HT1080 (cell line): ENCODE results near the gene CNTNAP4. TPM values are rescaled to one million over a fixed set of nuclear protein-coding genes. Genes with fewer than 3 reads are reported as not detected.
A peak's percentile ranks its signal among the peaks of the same experiment; 100 is the strongest.

ENCODE experiments used
- DNase-seq: peaks from one replicate; pipeline ENCODE4 v3.0.0-alpha.2; 2015; ENCODE audit warnings: low read depth
- total RNA-seq: library from RNA; depleted of rRNA; stranded (reverse); fragments of >200 nt; shearing (Covaris generic); gene quantifications from 2 replicates; pipeline ENCODE4 v1.2.3, GENCODE V29; 2014

Gene CNTNAP4
- total RNA-seq, 1 experiment from 2014 or later, result 0.05 TPM

- DNase-seq, result no peak
Observed at GRCh38 chr16:76303637-76304314, 26.6 kb downstream of the CNTNAP4 start.

- no peak for DNase-seq
Observed at GRCh38 chr16:76309639-76310335, 32.6 kb downstream of the CNTNAP4 start.

GRCh38 chr16:76311260-76311659 is 34.1 kb downstream of the CNTNAP4 start:
- DNase-seq, result no peak

- DNase-seq, result no peak
Observed at GRCh38 chr16:76318565-76318964, 41.4 kb downstream of the CNTNAP4 start.

GRCh38 chr16:76329106-76329505 is 51.9 kb downstream of the CNTNAP4 start:
- no peak for DNase-seq

GRCh38 chr16:76335180-76335974 is 58.2 kb downstream of the CNTNAP4 start:
- DNase-seq, result peak; percentile 51

- DNase-seq, result no peak
Observed at GRCh38 chr16:76336112-76336511, 58.9 kb downstream of the CNTNAP4 start.

GRCh38 chr16:76338472-76338871 is 61.3 kb downstream of the CNTNAP4 start:
- DNase-seq, result no peak

- DNase-seq, result no peak
Observed at GRCh38 chr16:76343769-76344168, 66.6 kb downstream of the CNTNAP4 start.

GRCh38 chr16:76345163-76345661 is 68.0 kb downstream of the CNTNAP4 start:
- peak; percentile 8 for DNase-seq

- DNase-seq, result no peak
Observed at GRCh38 chr16:76346210-76346609, 69.0 kb downstream of the CNTNAP4 start.

- DNase-seq, result no peak
Observed at GRCh38 chr16:76351441-76351840, 74.2 kb downstream of the CNTNAP4 start.

- DNase-seq, result no peak
Observed at GRCh38 chr16:76360404-76360803, 83.2 kb downstream of the CNTNAP4 start.

- DNase-seq, result no peak
Observed at GRCh38 chr16:76370344-76370743, 93.1 kb downstream of the CNTNAP4 start.

GRCh38 chr16:76371441-76371840 is 94.2 kb downstream of the CNTNAP4 start:
- no peak for DNase-seq

- DNase-seq, result no peak
Observed at GRCh38 chr16:76373998-76374397, 96.8 kb downstream of the CNTNAP4 start.

GRCh38 chr16:76376988-76377387 is 99.8 kb downstream of the CNTNAP4 start:
- DNase-seq, result no peak

GRCh38 chr16:76378020-76378419 is 100.8 kb downstream of the CNTNAP4 start:
- no peak for DNase-seq

GRCh38 chr16:76381096-76381495 is 103.9 kb downstream of the CNTNAP4 start:
- no peak for DNase-seq

- no peak for DNase-seq
Observed at GRCh38 chr16:76385601-76386230, 108.5 kb downstream of the CNTNAP4 start.

- peak; percentile 74 for DNase-seq
Observed at GRCh38 chr16:76386784-76387183, 109.6 kb downstream of the CNTNAP4 start.

GRCh38 chr16:76387994-76388393 is 110.8 kb downstream of the CNTNAP4 start:
- no peak for DNase-seq
